Measurements from ENCODE around the gene CD276.

Gene CD276

DNA sequence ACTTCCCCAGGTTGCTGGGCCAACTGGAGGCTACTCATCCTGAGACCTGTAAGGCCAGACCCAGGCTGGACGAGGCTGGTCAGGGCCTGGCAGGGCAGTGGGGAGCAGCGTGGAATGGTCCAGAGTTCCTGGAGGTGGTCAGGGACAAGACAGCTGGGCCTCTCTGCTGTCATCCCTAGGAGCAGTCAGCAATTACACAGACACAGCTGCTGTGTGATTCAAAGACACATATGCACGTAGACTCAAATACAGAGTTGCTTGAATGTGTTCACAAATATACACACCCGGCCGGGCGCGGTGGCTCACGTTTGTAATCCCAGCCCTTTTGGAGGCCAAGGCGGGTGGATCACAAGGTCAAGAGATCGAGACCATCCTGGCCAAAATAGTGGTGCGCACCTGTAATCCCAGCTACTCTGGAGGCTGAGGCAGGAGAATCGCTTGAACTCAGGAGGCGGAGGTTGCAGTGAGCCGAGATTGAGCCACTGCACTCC lies 1.5 kb upstream of the CD276 start:
- in situ Hi-C loops (cut with MboI; ENCODE audit: low pct_unique_long_range_greater_than_20kb, low sequenced_read_pairs, unreplicated experiment), result loop anchor here (25.0 kb wide), 2 partner anchors 120 to 395 kb away; no protein-coding TSS in a partner anchor
- TF ChIP-seq, protein P1, sequence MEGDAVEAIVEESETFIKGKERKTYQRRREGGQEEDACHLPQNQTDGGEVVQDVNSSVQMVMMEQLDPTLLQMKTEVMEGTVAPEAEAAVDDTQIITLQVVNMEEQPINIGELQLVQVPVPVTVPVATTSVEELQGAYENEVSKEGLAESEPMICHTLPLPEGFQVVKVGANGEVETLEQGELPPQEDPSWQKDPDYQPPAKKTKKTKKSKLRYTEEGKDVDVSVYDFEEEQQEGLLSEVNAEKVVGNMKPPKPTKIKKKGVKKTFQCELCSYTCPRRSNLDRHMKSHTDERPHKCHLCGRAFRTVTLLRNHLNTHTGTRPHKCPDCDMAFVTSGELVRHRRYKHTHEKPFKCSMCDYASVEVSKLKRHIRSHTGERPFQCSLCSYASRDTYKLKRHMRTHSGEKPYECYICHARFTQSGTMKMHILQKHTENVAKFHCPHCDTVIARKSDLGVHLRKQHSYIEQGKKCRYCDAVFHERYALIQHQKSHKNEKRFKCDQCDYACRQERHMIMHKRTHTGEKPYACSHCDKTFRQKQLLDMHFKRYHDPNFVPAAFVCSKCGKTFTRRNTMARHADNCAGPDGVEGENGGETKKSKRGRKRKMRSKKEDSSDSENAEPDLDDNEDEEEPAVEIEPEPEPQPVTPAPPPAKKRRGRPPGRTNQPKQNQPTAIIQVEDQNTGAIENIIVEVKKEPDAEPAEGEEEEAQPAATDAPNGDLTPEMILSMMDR (IDR thresholded peaks at IDR 0.05; ENCODE audit: extremely low read depth, insufficient read depth, missing control alignments), result no peak

DNA sequence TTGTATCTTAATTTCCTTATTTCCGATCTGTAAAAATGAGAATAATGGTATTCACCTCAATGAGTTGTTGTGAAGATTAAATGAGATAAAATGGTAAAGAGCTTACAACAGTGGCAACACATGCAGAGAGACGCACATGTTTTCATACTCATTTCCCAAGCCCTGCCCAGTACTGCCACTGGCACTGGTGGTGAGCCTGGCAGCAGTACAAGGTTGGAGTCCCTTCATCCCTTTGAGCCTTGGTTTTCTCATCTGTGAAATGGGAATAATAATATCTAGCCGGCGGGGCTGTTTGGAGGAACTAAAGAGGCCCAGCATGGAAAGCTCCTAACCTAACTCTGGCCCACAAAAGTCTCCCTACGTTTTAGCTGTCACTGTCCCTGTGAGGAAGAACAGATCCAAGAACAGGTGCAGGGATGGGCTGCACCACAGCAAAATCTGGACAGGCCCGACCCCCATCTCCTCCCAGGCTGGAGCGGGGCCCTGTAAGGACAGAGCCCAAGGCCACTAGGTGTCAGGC lies 866 bp upstream of the CD276 start:
- TF ChIP-seq, protein P1 (IDR thresholded peaks at IDR 0.05; ENCODE audit: extremely low read depth, insufficient read depth, missing control alignments), result peak; percentile 30
- no peak for DNase-seq (ENCODE audit: low spot score)
- in situ Hi-C loops (cut with MboI; ENCODE audit: low pct_unique_long_range_greater_than_20kb, low sequenced_read_pairs, unreplicated experiment), result loop anchor here (25.0 kb wide), 2 partner anchors 121 to 396 kb away; no protein-coding TSS in a partner anchor

More for the DNA sequence above, 1.5 kb upstream of the CD276 start:
- DNase-seq (ENCODE audit: low spot score), result no peak

DNA sequence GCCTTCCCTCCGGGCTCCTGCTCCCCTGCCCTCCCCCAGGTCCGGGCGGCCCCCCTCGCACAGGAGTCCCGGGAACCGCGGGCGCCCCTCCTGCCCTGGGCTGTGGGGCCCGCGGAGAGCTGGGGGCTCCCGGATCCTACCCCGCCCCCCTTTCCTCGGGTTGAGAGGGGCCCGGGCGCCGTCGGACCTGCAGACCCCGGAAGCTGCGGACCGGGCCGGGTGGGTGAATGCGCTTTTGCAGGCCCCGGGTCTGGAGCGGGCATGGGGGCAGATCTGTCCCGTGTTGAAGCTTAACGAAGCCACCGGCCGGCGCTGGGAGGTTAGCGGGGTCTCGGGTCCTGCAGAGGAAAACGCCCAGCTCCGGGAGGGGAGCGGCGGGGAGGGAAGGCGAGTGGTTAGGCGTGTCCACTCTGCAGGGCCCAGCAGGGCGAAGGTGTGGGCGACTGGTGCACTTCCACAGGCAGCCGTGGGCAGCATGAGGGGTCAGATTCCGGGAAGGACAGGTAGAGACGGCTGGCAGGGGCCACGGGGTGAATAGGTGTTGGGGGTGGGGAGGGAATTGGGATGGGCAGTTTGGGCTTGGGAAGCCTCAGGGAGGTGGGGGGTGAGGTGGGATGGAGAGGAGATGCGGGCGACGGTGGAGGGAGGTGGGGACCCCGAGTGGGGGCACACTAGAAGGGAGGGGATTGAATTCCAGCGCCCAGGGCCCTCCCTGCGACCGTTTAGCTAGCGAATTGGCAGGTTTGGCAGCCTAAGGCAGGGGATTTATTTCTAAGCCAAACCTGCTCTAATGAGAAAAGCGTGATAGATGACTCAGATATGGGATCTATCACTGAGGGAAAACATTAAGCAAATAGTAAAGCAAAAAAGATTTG lies 635 bp downstream of the CD276 start:
- in situ Hi-C loops (cut with MboI; ENCODE audit: low pct_unique_long_range_greater_than_20kb, low sequenced_read_pairs, unreplicated experiment), result loop anchor here (25.0 kb wide), 2 partner anchors 123 to 398 kb away; no protein-coding TSS in a partner anchor
- TF ChIP-seq, protein P1 (IDR thresholded peaks at IDR 0.05; ENCODE audit: extremely low read depth, insufficient read depth, missing control alignments), result no peak
- DNase-seq (ENCODE audit: low spot score), result no peak

- no peak for DNase-seq (ENCODE audit: low spot score)
- TF ChIP-seq, protein P1 (IDR thresholded peaks at IDR 0.05; ENCODE audit: extremely low read depth, insufficient read depth, missing control alignments), result no peak
These were observed 1.8 kb downstream of the CD276 start for GRCh38 chr15:73685981-73686380.

DNA sequence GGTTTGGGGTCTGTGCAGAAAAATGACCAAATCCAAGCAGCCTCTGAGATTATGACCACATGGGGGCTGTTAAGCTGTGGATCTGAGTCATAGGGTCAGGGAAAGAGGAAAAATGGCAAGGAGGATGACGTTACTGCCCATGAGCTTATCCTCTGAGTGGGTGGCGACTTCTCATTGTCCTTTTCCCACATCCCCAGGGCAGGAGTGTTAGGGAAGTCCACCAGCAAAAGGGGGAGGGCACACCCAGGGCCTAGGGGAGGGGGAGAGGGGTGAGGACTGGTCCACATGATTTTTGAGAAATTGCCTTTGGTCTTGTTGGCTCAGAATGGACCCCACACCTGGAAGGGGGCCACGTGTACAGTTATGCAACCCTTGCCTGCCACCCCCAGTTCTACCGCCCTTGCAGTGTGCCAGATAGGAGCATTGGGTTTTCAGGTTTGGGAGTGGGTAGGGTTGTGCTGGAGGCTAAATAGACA lies 2.6 kb downstream of the CD276 start:
- in situ Hi-C loops (cut with MboI; ENCODE audit: low pct_unique_long_range_greater_than_20kb, low sequenced_read_pairs, unreplicated experiment), result loop anchor here (25.0 kb wide), 2 partner anchors 125 to 400 kb away; no protein-coding TSS in a partner anchor
- DNase-seq (ENCODE audit: low spot score), result no peak
- TF ChIP-seq, protein P1 (IDR thresholded peaks at IDR 0.05; ENCODE audit: extremely low read depth, insufficient read depth, missing control alignments), result no peak

More at GRCh38 chr15:73685981-73686380, 1.8 kb downstream of the CD276 start:
- in situ Hi-C loops (cut with MboI; ENCODE audit: low pct_unique_long_range_greater_than_20kb, low sequenced_read_pairs, unreplicated experiment), result loop anchor here (25.0 kb wide), 2 partner anchors 124 to 399 kb away; no protein-coding TSS in a partner anchor

DNA sequence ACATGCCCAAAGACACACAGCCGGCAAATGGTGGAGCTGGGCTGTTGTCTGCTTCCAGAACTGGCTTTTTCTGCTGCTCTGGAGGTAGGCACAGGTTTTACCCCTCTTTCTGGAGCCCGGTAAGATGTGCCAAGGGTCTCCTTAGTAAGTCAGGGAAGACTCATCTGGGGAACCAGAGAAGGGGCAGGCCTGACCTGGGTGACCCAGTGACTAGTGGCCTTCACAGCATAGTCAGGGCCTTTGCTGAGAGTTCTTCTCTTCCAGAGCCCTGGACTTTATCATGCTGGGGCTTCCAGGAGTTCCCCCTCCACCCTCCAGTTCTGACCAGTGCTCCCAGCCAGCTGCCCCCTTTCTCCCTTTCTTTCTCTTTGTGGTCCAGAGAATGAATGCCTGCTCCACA lies 3.2 kb downstream of the CD276 start:
- in situ Hi-C loops (cut with MboI; ENCODE audit: low pct_unique_long_range_greater_than_20kb, low sequenced_read_pairs, unreplicated experiment), result loop anchor here (25.0 kb wide), 2 partner anchors 125 to 400 kb away; no protein-coding TSS in a partner anchor
- TF ChIP-seq, protein P1 (IDR thresholded peaks at IDR 0.05; ENCODE audit: extremely low read depth, insufficient read depth, missing control alignments), result no peak
- DNase-seq (ENCODE audit: low spot score), result no peak

Data from GM13977 (cell line).